BE2C (cell line): ENCODE results near the gene SRSF5.

Source experiments
- DNase-seq: peaks from one replicate; pipeline ENCODE4 v3.0.0-alpha.2; 2020
- H3K27me3 ChIP-seq: fragments of 250-450 bp; sonication (Bioruptor Pico); 2 replicates; pipeline ENCODE4 v1.5.1; 2020; ENCODE audit warnings: mild to moderate bottlenecking
- H3K36me3 ChIP-seq: fragments of 250-450 bp; sonication (Bioruptor Pico); 2 replicates; pipeline ENCODE4 v1.5.1; 2020; ENCODE audit warnings: mild to moderate bottlenecking
- H3K4me1 ChIP-seq: fragments of 250-450 bp; sonication (Bioruptor Pico); 2 replicates; pipeline ENCODE4 v1.5.1; 2020
- H3K4me3 ChIP-seq: 2 replicates; pipeline ENCODE4 v1.5.1; 2011; ENCODE audit warnings: low read depth, low read length
- H3K9me3 ChIP-seq: fragments of 250-450 bp; sonication (Bioruptor Pico); 2 replicates; pipeline ENCODE4 v1.5.1; 2020
- TF ChIP-seq, protein P1 (sequence below): IDR thresholded peaks from 2 replicates; pipeline ENCODE4 v1.5.1; 2012; ENCODE audit warnings: mild to moderate bottlenecking, low read depth, low read length

The SRSF5 gene

DNA sequence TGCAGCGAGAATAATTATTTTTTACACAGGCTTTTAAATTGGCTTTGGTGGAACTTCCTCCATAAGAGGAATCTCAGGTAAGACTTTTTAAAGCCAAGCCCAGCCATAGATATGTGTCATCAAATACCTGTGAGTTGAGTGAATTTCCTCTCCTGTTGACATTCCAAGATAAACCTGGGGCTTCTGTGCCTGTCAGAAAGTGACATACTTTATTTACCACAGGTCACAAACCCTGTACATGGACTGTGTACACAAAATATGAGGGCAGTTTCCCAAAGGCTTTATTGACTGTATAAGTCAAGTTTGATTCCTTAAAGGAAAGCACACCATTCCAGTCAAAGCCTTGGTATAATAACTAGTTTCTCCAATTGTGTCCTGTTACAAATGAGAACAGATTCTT is 25.9 kb upstream of the SRSF5 start:
- Histone ChIP-seq H3K9me3 (no peaks in the 10 kb centered on the region), H3K4me3 (no peak overlapping the region), H3K4me1 (no peaks in the 10 kb centered on the region), H3K27me3 (no peaks in the 10 kb centered on the region; the same call in 1 of the 2 replicates), H3K36me3 (no peaks in the 10 kb centered on the region)
- no peak for DNase-seq
- TF ChIP-seq, protein P1, sequence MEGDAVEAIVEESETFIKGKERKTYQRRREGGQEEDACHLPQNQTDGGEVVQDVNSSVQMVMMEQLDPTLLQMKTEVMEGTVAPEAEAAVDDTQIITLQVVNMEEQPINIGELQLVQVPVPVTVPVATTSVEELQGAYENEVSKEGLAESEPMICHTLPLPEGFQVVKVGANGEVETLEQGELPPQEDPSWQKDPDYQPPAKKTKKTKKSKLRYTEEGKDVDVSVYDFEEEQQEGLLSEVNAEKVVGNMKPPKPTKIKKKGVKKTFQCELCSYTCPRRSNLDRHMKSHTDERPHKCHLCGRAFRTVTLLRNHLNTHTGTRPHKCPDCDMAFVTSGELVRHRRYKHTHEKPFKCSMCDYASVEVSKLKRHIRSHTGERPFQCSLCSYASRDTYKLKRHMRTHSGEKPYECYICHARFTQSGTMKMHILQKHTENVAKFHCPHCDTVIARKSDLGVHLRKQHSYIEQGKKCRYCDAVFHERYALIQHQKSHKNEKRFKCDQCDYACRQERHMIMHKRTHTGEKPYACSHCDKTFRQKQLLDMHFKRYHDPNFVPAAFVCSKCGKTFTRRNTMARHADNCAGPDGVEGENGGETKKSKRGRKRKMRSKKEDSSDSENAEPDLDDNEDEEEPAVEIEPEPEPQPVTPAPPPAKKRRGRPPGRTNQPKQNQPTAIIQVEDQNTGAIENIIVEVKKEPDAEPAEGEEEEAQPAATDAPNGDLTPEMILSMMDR, result no peak

DNA sequence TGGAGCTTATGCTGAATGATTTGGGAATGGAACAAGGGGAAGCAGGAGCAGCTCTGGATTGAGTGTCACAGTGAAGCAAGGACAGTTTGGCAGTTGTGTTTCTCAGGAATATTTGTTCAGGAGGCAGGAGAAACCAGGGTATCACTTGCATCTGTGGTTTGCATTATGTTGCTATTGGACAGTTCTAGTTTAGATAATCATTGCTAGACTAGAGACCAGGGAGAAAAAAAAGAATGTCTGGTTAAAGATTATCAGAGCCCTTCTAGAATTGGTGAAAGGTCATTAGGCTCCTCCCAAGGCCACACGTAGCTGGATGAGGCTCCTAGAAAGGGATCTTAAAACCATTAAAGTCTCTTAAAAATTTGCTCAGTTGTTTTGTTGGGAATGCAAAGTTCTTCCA is 17.0 kb upstream of the SRSF5 start:
- H3K4me3 ChIP-seq, result no peak overlapping the region
- TF ChIP-seq, protein P1, result no peak
- no peaks in the 10 kb centered on the region for H3K36me3 ChIP-seq
- H3K4me1 ChIP-seq, result no peaks in the 10 kb centered on the region
- H3K27me3 ChIP-seq, result no peaks in the 10 kb centered on the region
- DNase-seq, result no peak
- no peaks in the 10 kb centered on the region for H3K9me3 ChIP-seq

DNA sequence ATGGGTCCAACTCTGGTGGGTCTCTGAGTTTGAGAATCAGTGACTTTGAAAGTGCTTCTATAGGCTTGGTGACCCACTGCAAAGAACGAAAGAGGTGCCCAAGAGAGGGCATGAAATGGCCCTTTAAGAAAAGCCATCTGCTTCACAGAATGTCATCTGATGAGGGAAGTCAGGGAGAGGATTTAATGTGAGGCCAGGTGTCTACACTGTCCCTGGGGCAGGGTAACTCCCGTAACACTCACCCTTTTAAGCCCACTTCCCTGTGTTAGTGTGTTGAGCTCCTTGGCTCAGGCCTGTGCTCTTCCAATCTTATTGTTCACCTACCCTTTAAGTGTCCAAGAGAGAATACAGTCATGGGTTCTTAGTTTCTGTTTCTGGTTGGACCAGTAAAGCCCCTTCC is 16.4 kb upstream of the SRSF5 start:
- no peaks in the 10 kb centered on the region for H3K4me1 ChIP-seq
- no peak overlapping the region for H3K4me3 ChIP-seq
- TF ChIP-seq, protein P1, result no peak
- no peaks in the 10 kb centered on the region for H3K36me3 ChIP-seq
- H3K27me3 ChIP-seq, result no peaks in the 10 kb centered on the region
- no peak for DNase-seq
- no peaks in the 10 kb centered on the region for H3K9me3 ChIP-seq

DNA sequence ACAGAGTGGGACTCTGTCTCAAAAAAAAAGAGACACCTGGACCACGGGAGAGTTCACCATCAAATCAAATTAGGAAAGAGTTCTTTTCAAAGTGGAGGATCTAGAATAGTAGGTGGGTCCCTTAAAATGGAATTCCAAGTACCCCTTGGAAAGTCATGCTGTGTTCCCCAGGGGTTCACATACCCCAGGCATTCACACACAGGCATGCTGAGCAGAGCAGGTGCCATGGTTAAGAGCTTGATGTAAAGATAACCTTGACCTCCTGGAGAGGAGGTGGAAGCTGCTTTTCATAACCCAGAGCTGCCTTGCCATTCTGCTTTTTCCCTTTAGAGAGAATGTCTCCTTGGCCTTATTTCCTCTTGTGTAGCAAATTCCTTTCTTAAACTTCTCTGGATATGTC is 14.2 kb upstream of the SRSF5 start:
- Histone ChIP-seq H3K9me3 (no peaks in the 10 kb centered on the region), H3K4me1 (no peaks in the 10 kb centered on the region), H3K27me3 (no peaks in the 10 kb centered on the region), H3K36me3 (no peaks in the 10 kb centered on the region), H3K4me3 (no peak overlapping the region)
- no peak for DNase-seq
- TF ChIP-seq, protein P1, result no peak

DNA sequence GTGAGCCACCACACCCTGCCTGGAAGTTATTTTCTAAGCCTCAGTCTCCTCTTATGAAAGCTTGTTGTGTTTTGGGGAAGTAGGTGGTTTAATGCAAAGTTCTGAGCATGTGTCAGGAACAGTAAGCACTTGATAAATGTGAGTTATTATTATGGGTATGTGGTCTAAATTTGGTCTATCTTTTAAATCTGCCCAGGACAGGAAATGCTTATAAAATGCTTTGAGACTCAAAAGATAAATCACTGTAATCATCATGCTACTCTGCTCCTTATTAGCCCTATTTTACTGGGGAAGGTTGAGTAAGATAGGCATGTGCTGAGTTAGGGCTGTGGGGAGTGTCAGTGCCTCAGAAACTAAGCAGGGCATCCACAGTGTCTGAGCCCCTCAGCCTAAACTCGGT is 13.1 kb upstream of the SRSF5 start:
- Histone ChIP-seq H3K9me3 (no peaks in the 10 kb centered on the region), H3K4me3 (no peak overlapping the region), H3K36me3 (no peaks in the 10 kb centered on the region), H3K27me3 (no peaks in the 10 kb centered on the region), H3K4me1 (no peaks in the 10 kb centered on the region)
- DNase-seq, result no peak
- TF ChIP-seq, protein P1, result no peak

DNA sequence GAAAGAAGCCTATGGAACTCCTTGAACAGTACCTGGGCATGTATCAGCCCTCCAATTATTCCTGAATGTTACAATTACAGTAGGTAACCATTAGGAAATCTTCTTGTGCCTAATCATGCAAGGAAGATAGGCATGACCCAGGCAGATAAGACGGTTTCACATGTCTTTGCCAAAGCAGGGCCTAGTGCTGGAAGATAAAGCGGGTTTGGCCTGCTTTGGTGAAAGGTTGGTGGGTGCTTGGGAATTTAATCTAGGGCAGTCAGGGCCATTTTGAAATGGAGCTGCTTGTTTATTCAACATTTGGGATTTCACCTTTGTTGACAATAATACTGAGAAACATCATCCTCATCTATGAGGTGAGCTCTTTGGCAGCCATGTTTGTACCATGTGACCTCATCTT is 12.5 kb upstream of the SRSF5 start:
- no peak for DNase-seq
- no peaks in the 10 kb centered on the region for H3K4me1 ChIP-seq
- H3K9me3 ChIP-seq, result no peaks in the 10 kb centered on the region
- H3K36me3 ChIP-seq, result no peaks in the 10 kb centered on the region
- TF ChIP-seq, protein P1, result no peak
- no peak overlapping the region for H3K4me3 ChIP-seq
- no peaks in the 10 kb centered on the region for H3K27me3 ChIP-seq
